ENCODE data around the gene COX8A. TPM values are rescaled to one million over a fixed set of nuclear protein-coding genes. Genes with fewer than 3 reads are reported as not detected.
A peak's percentile ranks its signal among the peaks of the same experiment; 100 is the strongest.

The COX8A gene
- total RNA-seq, 6 experiments from 2014 or later = 144 to 385 (median 177) TPM

DNA sequence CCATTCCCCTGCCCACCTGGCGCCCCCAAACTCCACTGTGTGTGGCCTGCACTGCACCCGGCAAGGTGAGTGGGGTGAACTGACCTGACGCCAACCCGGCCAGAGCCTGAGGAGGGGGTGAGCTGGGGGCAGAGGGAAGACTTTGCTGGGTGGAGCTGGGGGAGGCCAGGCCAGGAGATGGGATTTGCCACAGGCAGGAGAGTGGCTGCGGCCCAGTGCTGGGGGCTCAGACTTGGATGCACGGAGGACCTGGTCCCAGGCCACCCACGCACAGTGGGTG is 43.5 kb downstream of the COX8A start:
- Histone ChIP-seq H3K36me3 (no peaks in the 10 kb centered on the region), H3K4me1 (no peaks in the 10 kb centered on the region), H3K4me3 (no peak overlapping the region), H3K9me3 (no peaks in the 10 kb centered on the region), H3K27me3 (no peaks in the 10 kb centered on the region), H3K27ac (no peak overlapping the region)
- ATAC-seq (no peak), DNase-seq (no peak)
- TF ChIP-seq POLR2A (IDR thresholded peaks at IDR 0.05) = no peak
- TF ChIP-seq, protein P1, sequence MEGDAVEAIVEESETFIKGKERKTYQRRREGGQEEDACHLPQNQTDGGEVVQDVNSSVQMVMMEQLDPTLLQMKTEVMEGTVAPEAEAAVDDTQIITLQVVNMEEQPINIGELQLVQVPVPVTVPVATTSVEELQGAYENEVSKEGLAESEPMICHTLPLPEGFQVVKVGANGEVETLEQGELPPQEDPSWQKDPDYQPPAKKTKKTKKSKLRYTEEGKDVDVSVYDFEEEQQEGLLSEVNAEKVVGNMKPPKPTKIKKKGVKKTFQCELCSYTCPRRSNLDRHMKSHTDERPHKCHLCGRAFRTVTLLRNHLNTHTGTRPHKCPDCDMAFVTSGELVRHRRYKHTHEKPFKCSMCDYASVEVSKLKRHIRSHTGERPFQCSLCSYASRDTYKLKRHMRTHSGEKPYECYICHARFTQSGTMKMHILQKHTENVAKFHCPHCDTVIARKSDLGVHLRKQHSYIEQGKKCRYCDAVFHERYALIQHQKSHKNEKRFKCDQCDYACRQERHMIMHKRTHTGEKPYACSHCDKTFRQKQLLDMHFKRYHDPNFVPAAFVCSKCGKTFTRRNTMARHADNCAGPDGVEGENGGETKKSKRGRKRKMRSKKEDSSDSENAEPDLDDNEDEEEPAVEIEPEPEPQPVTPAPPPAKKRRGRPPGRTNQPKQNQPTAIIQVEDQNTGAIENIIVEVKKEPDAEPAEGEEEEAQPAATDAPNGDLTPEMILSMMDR (IDR thresholded peaks at IDR 0.05) = no peak
- intact Hi-C loops (cut with DNase I) = no loop called here
- no CpG with 5 or more reads among the region's 7 CpGs for WGBS (ENCODE audit: insufficient coverage, low coverage, low lambda C conversion rate, missing lambda C conversion rate)

DNA sequence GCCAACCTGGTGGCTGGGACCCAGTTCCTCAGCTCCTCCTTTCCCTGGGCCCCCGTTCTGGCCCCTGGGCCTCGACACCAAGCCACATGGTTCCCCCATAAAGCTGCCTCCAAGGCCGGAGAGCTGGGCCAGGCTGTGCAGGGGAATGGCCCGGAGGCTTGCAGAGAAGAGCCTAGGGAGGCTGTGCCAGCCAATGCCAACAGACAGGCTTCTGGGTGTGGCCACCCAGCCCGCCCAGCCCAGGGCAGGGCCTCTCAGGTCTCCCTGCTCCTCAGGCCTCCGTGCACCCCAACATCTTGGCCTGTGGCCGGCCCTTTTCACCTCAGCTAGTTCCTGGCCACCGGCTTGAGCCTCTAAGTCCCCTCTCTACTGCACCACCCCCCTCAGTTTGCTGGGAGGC is 43.9 kb downstream of the COX8A start:
- WGBS (ENCODE audit: insufficient coverage, low coverage, low lambda C conversion rate, missing lambda C conversion rate) = no CpG with 5 or more reads among the region's 8 CpGs
- no peak for TF ChIP-seq POLR2A (IDR thresholded peaks at IDR 0.05)
- TF ChIP-seq, protein P1 (IDR thresholded peaks at IDR 0.05) = no peak
- H3K27me3 ChIP-seq = no peaks in the 10 kb centered on the region
- H3K36me3 ChIP-seq = no peaks in the 10 kb centered on the region
- intact Hi-C loops (cut with DNase I) = no loop called here
- no peaks in the 10 kb centered on the region for H3K4me1 ChIP-seq
- H3K27ac ChIP-seq = no peak overlapping the region
- H3K9me3 ChIP-seq = no peaks in the 10 kb centered on the region
- H3K4me3 ChIP-seq = no peak overlapping the region
- ATAC-seq (no peak), DNase-seq (no peak)

DNA sequence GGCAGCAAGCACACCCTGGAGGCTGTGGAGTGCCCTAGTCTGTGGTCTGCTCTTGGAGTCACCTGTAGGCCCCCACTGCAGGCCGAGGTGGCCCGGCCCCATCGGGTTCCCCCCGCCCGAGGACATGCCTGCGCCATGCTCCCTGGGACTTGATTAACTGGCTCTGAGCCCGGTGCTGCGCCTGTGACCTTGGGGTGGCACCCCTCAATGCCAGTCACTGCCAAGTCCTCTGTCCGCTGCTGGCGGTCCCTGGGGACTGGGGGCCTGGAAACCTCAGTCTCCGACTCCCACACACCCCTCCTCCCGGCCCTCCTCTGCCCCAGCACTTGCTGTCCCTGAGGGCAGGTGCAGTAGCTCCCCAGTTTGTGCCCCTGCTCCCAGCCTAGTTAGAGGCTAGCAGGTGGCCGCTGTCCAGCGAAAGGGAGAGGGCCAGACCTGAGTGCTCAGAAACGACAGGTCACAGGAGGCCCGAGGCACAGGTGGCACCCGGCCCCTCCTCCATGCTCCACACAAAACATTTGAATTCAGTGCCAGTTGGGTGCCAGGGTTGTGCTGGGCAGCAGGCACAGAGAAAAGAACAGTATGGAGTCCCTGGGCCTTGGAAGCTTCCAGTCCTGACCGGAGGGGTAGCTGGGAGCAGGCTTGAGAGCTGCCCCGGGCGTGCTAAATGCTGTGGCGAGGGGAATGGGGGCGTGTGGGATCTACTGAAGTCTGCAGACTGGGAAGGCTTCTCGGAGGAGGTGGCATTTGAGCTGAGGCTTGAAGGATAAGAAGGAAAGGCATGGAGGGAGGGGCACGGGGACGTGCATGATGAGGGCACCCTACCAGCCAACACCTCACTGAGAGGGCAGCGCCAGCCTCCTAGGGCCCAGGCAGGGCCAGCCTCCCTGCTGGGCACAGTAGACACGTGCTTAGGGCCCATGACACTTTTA is 45.0 kb downstream of the COX8A start:
- no peaks in the 10 kb centered on the region for H3K4me1 ChIP-seq
- TF ChIP-seq, protein P1 (IDR thresholded peaks at IDR 0.05) = no peak
- TF ChIP-seq POLR2A (IDR thresholded peaks at IDR 0.05) = no peak
- H3K36me3 ChIP-seq = no peaks in the 10 kb centered on the region
- no peaks in the 10 kb centered on the region for H3K9me3 ChIP-seq
- ATAC-seq (peak in 1 of 4 donors; percentile 8), DNase-seq (no peak)
- no peak overlapping the region for H3K27ac ChIP-seq
- intact Hi-C loops (cut with DNase I) = no loop called here
- H3K27me3 ChIP-seq = no peaks in the 10 kb centered on the region
- H3K4me3 ChIP-seq = no peak overlapping the region
- 93% methylated on average over 13 of the region's 27 CpGs for WGBS (ENCODE audit: insufficient coverage, low coverage, low lambda C conversion rate, missing lambda C conversion rate)

DNA sequence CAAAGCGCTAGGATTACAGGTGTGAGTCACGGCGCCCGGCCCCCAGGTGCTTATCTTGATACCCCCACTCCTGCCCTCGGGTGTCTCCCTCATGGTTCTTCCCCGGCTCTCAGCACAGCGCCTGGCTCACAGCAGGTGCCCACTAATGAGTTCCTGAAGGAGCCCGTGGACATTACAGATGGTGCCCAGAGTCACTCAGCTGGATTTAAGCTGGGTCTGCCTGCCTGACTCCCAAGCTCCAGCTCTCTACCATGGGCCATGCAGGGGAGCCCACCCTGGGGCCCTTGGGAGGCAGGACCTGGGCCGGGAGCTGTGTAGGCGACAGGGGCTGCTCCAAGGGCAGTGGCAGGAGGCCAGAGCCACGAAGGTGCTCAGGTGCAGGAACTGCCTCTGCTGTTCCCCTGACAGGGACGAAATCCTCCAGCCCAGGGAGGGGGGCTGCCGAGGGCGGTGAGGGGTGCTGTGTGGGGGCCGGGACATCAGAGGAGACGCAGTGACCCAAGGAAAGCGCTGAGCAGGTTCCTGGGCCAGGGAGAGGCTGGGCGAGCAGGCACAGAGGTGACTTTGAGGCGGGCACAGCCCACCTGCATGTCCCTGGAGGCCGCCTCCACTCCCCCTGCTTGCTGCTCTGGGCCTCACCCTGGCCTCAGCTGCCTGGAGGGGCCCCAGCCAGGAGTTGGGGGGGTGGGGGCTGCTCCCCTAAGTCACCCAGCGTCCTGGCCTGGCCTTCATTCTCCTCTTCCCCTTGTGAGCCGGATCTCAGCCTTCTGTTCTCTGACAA is 46.7 kb downstream of the COX8A start:
- TF ChIP-seq, protein P1 (IDR thresholded peaks at IDR 0.05) = no peak
- TF ChIP-seq POLR2A (IDR thresholded peaks at IDR 0.05) = no peak
- intact Hi-C loops (cut with DNase I) = no loop called here
- Histone ChIP-seq H3K36me3 (no peaks in the 10 kb centered on the region), H3K27ac (no peak overlapping the region), H3K4me1 (no peaks in the 10 kb centered on the region), H3K9me3 (no peaks in the 10 kb centered on the region), H3K27me3 (no peaks in the 10 kb centered on the region), H3K4me3 (no peak overlapping the region)
- 80% methylated on average over 12 of the region's 22 CpGs for WGBS (ENCODE audit: insufficient coverage, low coverage, low lambda C conversion rate, missing lambda C conversion rate)
- no peak for DNase-seq
- ATAC-seq = no peak
